ENCODE measurements around the gene SP140. TPM values are rescaled to one million over a fixed set of nuclear protein-coding genes. Genes with fewer than 3 reads are reported as not detected.
A peak's percentile ranks its signal among the peaks of the same experiment; 100 is the strongest.

SP140 gene
- total and polyA plus RNA-seq, 9 of the 15 experiments (the other 6 are each of a cell fraction or from before 2014, with no cell fraction given): 0.04 to 1.1 (median 0.57) TPM; not detected in 1

GRCh38 chr2:230230496-230231200 lies 5.1 kb downstream of the SP140 start:
- H3K27me3 ChIP-seq (ENCODE audit: control insufficient read depth in 2 of 2, insufficient read depth in 2 of 2, low read length in 2 of 2): no peaks in the 10 kb centered on the region
- H3K4me3 ChIP-seq: no peak overlapping the region
- H4K20me1 ChIP-seq (replicated peaks; ENCODE audit: control insufficient read depth, insufficient read depth, low read length): no peaks in the 10 kb centered on the region
- peaks cover 4% of the 10 kb centered on the region for H3K9me3 ChIP-seq (replicated peaks; ENCODE audit: control insufficient read depth, insufficient read depth, low read depth, low read length)
- ChIA-PET POLR2A (no interaction called here), CTCF (ENCODE audit: low intra/inter-chr PET ratio) (no interaction called here)
- intact Hi-C loops (cut with micrococcal nuclease): no loop called here
- no peak overlapping the region for H2AFZ ChIP-seq (ENCODE audit: low read depth, low read length)
- H3K4me2 ChIP-seq (ENCODE audit: insufficient read depth, low read length): no peak overlapping the region
- in situ Hi-C loops (cut with MboI): no loop called here
- BruUV-seq (replicated peaks): no TSS peak
- H3K36me3 ChIP-seq (ENCODE audit: control insufficient read depth, insufficient read depth, low read length): no peaks in the 10 kb centered on the region
- DNase-seq (ENCODE audit: extremely low read depth in 1 of 4, low spot score in 3 of 4) (no peak), FAIRE-seq (no peak), ATAC-seq (no peak)
- no peak overlapping the region for H3K9ac ChIP-seq (ENCODE audit: insufficient read depth in 1 of 2, low read depth in 2 of 2, low read length in 2 of 2)
- H3K79me2 ChIP-seq (ENCODE audit: control insufficient read depth, insufficient read depth, low read length): no peaks in the 10 kb centered on the region
- H3K27ac ChIP-seq (ENCODE audit: extremely low read depth, low read depth, low read length): no peak overlapping the region
- no peaks in the 10 kb centered on the region for H3K9me1 ChIP-seq (ENCODE audit: control insufficient read depth, insufficient read depth, low read length)
- no peaks in the 10 kb centered on the region for H3K4me1 ChIP-seq (replicated peaks in 1 of 2; ENCODE audit: control insufficient read depth in 2 of 2, insufficient read depth in 2 of 2, low read length in 2 of 2)
- 7% methylated on average over 2 of the region's 2 CpGs for WGBS (ENCODE audit: insufficient coverage, low coverage, missing lambda C conversion rate)
- peak; percentile 91 for TF ChIP-seq TRIM28 (IDR thresholded peaks at IDR 0.05)
- TF ChIP-seq ZNF280A (IDR thresholded peaks at IDR 0.05; ENCODE audit: low read depth, partially characterized antibody): peak; percentile 92
- TF ChIP-seq THRAP3 (IDR thresholded peaks at IDR 0.05; ENCODE audit: borderline replicate concordance): no peak
- no peak for TF ChIP-seq ZNF764 (CRISPR knock-in tag; IDR thresholded peaks at IDR 0.05; ENCODE audit: low read depth)
- no peak for TF ChIP-seq GATA2 (CRISPR knock-in tag; IDR thresholded peaks at IDR 0.05)
- no peak for TF ChIP-seq ELF4 (CRISPR knock-in tag; IDR thresholded peaks at IDR 0.05)
- TF ChIP-seq, protein P1, sequence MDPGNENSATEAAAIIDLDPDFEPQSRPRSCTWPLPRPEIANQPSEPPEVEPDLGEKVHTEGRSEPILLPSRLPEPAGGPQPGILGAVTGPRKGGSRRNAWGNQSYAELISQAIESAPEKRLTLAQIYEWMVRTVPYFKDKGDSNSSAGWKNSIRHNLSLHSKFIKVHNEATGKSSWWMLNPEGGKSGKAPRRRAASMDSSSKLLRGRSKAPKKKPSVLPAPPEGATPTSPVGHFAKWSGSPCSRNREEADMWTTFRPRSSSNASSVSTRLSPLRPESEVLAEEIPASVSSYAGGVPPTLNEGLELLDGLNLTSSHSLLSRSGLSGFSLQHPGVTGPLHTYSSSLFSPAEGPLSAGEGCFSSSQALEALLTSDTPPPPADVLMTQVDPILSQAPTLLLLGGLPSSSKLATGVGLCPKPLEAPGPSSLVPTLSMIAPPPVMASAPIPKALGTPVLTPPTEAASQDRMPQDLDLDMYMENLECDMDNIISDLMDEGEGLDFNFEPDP (CRISPR knock-in tag; IDR thresholded peaks at IDR 0.05): no peak
- TF ChIP-seq, protein P2, sequence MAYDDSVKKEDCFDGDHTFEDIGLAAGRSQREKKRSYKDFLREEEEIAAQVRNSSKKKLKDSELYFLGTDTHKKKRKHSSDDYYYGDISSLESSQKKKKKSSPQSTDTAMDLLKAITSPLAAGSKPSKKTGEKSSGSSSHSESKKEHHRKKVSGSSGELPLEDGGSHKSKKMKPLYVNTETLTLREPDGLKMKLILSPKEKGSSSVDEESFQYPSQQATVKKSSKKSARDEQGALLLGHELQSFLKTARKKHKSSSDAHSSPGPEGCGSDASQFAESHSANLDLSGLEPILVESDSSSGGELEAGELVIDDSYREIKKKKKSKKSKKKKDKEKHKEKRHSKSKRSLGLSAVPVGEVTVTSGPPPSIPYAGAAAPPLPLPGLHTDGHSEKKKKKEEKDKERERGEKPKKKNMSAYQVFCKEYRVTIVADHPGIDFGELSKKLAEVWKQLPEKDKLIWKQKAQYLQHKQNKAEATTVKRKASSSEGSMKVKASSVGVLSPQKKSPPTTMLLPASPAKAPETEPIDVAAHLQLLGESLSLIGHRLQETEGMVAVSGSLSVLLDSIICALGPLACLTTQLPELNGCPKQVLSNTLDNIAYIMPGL (CRISPR knock-in tag; IDR thresholded peaks at IDR 0.05): no peak
- TF ChIP-seq, protein P3, sequence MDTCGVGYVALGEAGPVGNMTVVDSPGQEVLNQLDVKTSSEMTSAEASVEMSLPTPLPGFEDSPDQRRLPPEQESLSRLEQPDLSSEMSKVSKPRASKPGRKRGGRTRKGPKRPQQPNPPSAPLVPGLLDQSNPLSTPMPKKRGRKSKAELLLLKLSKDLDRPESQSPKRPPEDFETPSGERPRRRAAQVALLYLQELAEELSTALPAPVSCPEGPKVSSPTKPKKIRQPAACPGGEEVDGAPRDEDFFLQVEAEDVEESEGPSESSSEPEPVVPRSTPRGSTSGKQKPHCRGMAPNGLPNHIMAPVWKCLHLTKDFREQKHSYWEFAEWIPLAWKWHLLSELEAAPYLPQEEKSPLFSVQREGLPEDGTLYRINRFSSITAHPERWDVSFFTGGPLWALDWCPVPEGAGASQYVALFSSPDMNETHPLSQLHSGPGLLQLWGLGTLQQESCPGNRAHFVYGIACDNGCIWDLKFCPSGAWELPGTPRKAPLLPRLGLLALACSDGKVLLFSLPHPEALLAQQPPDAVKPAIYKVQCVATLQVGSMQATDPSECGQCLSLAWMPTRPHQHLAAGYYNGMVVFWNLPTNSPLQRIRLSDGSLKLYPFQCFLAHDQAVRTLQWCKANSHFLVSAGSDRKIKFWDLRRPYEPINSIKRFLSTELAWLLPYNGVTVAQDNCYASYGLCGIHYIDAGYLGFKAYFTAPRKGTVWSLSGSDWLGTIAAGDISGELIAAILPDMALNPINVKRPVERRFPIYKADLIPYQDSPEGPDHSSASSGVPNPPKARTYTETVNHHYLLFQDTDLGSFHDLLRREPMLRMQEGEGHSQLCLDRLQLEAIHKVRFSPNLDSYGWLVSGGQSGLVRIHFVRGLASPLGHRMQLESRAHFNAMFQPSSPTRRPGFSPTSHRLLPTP (IDR thresholded peaks at IDR 0.05; ENCODE audit: borderline replicate concordance, extremely low read depth, insufficient read length): no peak
- TF ChIP-seq BMI1 (IDR thresholded peaks at IDR 0.05; ENCODE audit: low read length): no peak
- TF ChIP-seq ZNF395 (CRISPR knock-in tag; IDR thresholded peaks at IDR 0.05): no peak
- TF ChIP-seq MAFK (IDR thresholded peaks at IDR 0.05; ENCODE audit: low read length): no peak
